IPS DF 4.7 (cell line): Measurements from ENCODE around the gene YTHDF1.

ENCODE experiments used
- DNase-seq: peaks from one replicate; pipeline ENCODE4 v3.0.0-alpha.2; 2013; ENCODE audit warnings: low spot score; ENCODE audit errors: extremely low read depth

YTHDF1 gene

GRCh38 chr20:63248835-63249591 is 33.1 kb upstream of the YTHDF1 start:
- no peak for DNase-seq

- DNase-seq, result no peak
These were observed 31.8 kb upstream of the YTHDF1 start for GRCh38 chr20:63247671-63248228.

GRCh38 chr20:63246490-63247288 is 30.8 kb upstream of the YTHDF1 start:
- no peak for DNase-seq

- DNase-seq, result no peak
These were observed 28.5 kb upstream of the YTHDF1 start for GRCh38 chr20:63244468-63244867.

- no peak for DNase-seq
These were observed 27.8 kb upstream of the YTHDF1 start for GRCh38 chr20:63243604-63244247.

- no peak for DNase-seq
These were observed 26.8 kb upstream of the YTHDF1 start for GRCh38 chr20:63242736-63243135.

- no peak for DNase-seq
These were observed 25.3 kb upstream of the YTHDF1 start for GRCh38 chr20:63241272-63241671.

GRCh38 chr20:63240004-63240403 is 24.1 kb upstream of the YTHDF1 start:
- DNase-seq, result no peak

- DNase-seq, result no peak
These were observed 23.5 kb upstream of the YTHDF1 start for GRCh38 chr20:63239431-63239830.

- DNase-seq, result no peak
These were observed 22.7 kb upstream of the YTHDF1 start for GRCh38 chr20:63238514-63239125.

GRCh38 chr20:63238031-63238430 is 22.1 kb upstream of the YTHDF1 start:
- DNase-seq, result no peak

GRCh38 chr20:63236116-63236837 is 20.3 kb upstream of the YTHDF1 start:
- DNase-seq, result no peak

GRCh38 chr20:63235399-63235983 is 19.6 kb upstream of the YTHDF1 start, which contains the start of gene BIRC7:
Gene BIRC7, plus strand, starts transcription at chr20:63235905. Its CDS starts 192 bp downstream, at chr20:63236097.
- no peak for DNase-seq

GRCh38 chr20:63234693-63235398 is 18.9 kb upstream of the YTHDF1 start:
- DNase-seq, result no peak

- no peak for DNase-seq
These were observed 18.0 kb upstream of the YTHDF1 start for GRCh38 chr20:63233924-63234323.

- DNase-seq, result no peak
These were observed 17.1 kb upstream of the YTHDF1 start for GRCh38 chr20:63233061-63233344.

- DNase-seq, result no peak
These were observed 16.5 kb upstream of the YTHDF1 start for GRCh38 chr20:63232235-63233060.

GRCh38 chr20:63230800-63231268 is 14.9 kb upstream of the YTHDF1 start:
- no peak for DNase-seq

- DNase-seq, result no peak
These were observed 12.9 kb upstream of the YTHDF1 start for GRCh38 chr20:63228806-63229205.
